ENCODE results near the gene JAML.

Gene JAML, protein sequence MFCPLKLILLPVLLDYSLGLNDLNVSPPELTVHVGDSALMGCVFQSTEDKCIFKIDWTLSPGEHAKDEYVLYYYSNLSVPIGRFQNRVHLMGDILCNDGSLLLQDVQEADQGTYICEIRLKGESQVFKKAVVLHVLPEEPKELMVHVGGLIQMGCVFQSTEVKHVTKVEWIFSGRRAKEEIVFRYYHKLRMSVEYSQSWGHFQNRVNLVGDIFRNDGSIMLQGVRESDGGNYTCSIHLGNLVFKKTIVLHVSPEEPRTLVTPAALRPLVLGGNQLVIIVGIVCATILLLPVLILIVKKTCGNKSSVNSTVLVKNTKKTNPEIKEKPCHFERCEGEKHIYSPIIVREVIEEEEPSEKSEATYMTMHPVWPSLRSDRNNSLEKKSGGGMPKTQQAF

DNA sequence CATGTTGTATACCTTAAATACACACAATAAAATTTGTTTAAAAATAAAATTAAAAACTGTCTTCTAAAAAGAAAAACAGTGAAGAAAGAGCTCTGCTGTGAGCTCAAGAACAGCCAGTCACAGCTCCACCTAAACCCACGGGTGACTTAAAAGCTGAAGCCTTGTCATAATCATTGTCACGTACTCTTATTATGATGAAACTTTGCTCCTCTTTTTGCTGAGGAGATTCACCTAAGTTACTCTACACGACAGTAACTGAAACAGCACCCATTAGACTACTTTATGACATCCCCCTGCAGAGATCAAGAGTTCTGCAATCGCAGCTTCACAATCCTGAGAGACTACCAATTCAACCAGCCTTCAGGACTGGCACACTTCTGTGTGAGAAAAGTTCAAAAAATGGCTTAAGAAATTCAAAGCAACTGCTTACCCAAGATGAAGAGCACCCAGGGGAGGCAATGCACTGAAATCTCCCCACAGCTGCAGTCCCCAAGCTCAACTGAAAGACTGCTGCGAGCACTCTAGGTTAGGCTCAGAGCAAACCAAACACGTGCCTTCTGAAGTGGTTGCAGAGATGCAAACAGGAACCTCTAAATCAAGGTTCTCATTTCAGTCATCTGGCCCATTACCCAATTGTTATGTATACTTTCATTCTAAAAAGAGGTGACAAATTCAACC is at the start of gene JAML:
JAML (minus strand) TSS at position 501 of the 678 bp plus-strand sequence. CDS start 10,145 bp downstream, outside the sequence.
- DNase-seq: no peak

DNA sequence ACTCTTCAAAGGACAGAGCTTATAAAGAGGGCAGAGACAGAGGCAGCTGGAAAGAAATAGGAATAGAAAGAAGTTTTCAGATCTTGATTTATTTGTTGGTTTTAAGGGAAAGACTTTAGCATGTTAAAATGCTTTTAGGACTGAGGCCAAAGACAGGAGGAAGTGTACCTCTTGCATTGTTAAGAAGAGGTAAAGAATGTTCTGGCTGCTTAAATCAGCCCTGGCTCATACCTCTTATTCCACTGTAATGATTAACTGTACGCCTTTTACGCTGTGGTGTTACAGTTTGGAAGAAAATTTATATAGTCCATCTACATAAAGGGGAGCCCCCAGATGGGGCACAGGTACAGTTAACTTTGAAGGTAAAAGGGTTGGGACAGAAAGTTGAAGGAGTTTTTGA is 49.4 kb upstream of the JAML start:
- DNase-seq: no peak

DNA sequence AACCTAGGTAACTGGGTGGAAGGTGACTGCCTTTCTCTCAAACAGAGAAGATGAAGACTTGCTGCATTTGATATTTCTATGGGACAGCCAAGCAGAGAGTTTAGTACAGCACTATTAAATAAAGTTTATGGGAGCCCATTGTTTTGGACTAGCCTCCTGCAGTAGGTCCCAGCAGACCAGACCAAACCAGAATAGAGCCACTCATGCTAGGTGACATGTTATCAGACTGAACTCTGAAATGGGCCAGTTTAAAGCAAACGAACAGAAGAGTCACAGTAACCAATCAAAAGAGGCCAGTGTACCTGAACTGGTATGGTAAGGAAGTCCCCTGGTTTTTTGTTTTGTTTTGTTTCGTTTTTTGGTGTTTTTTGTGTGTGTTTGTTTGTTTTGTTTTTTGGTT is 47.2 kb upstream of the JAML start:
- no peak for DNase-seq

DNA sequence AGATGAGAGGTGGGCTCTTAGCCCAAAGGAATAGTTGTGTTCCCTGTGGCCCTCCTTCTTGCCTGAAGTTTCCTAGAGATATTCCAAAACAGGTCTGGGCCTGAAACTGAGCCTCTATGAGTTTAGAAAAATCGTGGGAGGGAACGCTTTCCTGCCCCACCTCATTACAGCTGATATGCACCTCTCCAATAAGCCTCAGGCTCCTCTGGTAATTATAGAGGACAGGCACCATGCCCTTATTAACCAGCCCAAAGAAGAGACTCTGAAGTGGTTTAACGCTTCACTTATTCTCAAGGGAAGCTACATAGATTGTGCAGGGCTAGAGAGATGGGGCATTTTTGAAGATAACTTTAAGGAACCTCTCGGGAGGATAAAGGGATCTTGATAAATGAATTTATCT is 42.7 kb upstream of the JAML start:
- no peak for DNase-seq

DNA sequence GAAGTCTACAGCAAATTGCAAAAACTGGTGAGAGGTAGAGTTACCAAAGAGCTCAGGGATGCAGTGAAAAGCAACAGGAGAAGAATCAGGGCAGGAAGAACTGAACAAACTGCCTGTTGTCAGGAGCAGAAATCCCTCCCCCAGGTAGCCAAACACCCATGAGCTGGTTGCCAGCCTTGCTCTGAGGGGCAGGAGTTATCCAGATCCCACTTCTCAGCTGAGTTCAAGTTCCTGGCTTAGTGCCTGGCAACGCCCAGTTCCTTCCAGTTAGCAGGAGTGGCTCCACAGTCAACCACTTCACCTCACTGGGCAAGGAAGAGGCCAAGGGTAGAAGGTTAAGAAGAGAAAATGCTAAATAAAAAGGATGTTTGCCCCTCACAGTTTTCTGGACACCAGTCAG is 41.1 kb upstream of the JAML start:
- no peak for DNase-seq

DNA sequence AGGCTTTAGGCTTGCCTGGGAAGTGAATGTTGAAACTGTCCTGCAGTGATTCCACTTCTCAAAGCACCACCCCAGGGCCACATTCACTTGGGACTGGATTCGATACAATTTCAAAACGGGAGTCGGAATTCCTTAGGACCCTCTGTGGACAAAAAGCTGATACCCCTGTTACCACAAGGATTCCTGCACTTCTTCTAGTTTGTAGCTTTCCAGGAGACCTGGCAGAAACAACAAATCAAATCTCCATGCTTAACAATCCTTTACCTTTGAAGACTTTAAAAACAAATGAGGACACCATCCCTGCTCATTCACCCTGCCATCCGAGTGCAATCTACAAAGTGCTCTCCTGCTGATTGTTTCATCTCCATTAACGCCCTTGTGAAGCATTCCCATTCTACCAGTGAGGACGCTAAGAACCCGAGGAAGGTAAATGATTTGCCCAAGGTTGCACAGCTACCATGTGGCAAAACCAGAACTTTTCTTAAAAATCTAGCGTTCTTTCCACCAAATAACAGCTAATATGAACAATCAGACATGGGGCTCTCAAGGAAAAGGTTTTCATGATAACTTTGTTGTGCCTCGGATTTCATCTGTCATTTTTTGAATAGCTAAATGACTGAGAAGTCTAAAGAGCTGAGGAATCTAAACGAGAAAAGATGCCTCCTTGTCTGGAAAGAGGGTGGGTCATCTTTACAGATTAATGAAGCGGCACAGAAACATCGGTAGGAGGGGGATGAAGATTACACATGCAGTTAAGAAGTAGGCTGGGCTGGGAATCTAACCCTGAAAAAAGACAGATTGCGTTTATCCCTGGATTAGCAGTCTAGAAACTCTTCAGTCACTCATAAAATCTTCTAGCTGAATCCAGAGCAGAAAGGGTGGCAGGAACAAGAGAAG is 40.0 kb upstream of the JAML start:
- no peak for DNase-seq

DNA sequence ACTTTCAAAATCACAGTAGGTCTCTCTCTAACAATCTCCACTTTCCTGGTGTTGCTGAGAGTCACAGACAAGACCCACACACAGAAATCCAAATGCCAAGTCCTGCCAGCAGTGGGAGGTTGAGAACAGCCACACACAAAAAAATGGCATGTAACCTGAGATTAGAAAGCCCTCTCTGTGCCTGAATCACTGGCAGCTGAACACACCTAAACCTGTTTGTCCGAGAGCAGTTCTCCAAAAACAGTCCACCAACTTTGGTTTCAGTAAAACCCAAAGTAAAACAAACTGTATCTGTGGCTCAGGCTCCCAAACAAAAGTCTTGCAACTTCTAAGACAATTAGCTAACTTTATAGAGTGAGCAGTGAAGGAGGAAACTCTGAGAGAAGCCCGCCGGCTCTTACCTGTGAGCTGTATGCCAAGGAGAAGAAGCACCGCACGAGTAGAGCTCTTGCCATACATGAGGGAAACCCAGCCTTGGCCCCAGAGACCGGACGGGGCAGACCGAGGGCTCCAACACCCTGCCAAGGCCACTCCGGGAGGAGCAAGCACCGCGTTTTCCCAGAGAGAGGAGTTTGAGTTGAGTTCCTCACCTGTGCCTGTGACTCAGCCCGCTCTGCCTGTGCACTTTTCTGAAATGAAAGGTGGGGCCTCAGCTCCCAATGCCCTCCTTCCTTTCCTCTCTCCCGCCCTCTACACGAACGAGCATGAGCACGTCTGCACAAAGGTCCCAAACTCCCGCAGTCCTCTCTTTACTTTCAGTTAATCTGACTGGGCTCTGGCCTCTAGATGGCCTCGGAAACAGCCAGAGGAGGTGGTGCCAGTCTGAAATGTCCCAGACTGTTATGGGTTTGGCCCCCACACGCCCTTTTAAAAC is 39.1 kb upstream of the JAML start, which contains the start of gene MPZL2:
MPZL2 (minus strand) TSS at position 603 of the 874 bp plus-strand sequence; CDS start at position 459, 144 bp downstream.
- DNase-seq: no peak

DNA sequence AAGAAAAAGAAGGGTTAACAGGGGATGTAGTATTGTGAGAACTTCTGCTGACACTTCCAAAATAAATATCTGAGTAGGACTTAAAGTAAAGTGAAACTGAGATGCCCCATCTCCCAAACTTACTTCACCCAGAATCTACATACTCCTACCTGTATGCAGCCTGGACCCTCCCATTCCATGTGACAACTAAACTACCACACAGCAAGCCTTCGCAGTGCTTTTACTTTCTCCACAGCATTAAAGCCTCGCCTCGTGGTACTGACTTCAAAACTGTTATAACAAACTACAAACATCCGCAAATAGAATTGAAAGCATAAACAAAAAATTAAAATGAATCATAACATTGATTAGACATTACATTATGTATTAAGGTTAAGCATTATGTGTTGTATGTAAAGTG is 38.3 kb upstream of the JAML start:
- DNase-seq: no peak

DNA sequence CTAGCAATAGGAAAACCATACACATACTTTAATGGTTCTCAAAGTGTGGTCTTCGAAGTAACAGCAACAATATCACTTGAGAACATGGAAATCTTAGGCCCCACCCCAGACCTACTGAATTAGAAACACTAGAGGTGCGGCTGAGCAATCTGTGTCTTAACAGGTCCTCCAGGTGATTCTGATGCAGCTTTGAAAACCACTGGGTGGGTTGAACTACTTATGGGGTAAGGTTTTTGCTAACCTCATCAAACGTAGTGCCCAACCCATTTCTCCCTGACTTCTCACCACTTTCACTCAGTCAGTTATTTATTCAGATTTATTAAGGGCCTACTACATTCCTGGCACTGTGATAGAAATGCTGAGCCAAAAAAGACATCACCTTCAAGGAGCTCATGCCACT is 35.5 kb upstream of the JAML start:
- DNase-seq: no peak

DNA sequence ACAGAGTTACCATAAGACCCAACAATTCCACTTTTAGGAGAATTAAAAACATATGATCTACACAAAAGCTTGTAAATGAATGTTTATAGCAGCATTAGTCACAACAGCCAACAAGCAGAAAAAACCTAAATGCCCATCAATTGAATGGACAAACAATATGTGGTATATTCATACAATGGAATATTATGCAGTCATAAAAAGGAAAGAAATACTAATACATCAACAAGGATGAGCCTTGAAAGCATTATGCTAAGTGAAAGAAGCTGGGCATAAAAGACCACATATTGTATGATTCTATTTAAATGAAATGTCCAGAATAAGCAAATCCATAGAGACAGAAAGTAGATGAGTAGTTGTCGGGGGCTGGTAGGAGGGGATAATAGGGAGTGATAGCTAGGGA is 34.3 kb upstream of the JAML start:
- DNase-seq: no peak

DNA sequence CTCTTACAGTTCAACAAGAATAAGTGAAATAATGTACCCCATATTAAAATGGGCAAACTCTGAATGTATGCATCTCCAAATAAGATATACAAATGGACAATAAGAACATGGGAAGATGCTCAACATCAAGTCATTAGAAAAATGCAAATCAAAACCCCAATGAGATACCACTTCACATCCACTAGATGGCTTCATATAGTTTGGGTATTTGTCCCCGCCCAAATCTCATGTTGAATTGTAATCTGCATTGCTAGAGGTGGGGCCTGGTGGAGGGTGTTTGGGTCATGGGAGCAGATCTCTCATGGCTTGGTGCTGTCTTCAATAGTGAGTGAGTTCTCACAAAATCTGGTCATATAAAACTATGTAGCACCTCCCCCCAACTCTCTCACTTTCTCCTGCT is 33.6 kb upstream of the JAML start:
- peak; percentile 35 for DNase-seq

DNA sequence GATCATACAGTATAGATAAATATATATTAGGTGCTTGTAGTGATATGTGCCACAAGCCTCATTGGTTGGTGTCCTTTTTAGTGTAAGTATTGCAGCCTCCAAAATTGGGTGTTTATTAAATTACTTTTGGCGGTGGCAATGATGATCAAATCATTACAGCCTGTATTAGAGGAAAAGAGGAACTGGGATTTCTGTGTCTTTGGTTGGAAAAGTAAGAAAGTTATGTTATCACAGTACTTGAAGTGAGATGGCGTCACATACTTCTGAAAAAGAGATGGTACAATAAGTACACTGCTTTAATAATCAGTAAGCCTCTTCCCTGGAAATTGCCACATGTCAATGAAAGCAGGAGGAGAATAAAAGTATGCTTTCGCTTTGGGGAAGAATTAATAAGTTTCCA is 27.9 kb upstream of the JAML start:
- no peak for DNase-seq

DNA sequence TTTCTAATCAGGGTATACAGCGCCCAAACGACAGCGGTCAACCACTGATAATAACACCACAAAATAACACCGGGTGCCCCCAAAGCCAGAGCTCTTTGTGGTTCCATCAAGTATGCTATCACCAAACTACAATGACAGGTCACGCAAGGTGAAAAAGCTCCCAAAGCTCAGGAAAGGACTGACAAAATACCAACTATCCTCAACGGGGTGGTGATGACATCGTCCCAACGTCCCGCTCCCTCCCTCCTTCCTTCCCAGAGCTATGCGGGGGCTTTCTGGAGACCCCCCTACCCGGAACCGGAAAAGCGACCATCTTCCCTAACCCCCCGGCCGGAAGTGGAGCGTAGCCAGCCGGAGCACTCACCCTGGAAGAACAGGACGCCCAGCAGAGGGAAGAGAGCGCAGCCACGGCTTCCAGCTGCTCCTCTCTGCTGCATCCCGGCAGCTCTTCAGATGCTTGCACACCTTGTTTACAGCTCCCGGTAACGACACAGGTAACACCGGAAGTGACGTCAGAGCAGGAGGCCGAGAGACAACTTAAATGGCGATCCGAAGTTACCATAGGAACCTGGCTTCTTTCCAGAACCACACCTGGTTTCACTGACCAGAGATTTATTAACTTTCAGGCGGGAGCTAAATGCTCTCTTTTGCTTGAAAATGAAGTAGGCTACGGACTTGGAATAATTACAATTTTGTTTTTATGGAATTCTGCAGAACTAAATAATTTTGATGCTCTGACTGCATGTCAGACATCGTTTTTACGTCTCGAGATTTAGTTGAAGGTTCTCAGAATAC is 27.2 kb upstream of the JAML start, which contains the start of gene MPZL3:
MPZL3 (minus strand) TSS at position 508 of the 795 bp plus-strand sequence; CDS start at position 437, 71 bp downstream.
- DNase-seq: peak; percentile 90

DNA sequence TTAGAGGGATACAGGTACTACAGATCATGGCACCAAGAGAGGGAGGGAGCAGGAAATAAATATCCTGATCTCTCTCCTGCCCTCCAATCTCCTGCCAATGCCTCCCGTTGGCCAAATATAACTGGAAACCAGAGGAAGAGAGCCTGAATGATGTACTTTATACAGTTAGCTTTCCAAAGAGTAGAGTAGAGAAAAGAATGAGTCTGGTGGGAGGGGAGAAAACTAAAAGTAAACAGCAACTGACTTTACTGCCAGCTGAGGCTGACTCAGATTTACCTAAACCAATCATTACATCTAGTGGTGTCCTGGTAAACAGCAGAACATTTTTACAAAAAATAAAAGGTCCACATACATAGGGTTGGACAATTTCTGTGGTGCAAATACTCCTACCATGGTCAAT is 22.2 kb upstream of the JAML start:
- DNase-seq: no peak

DNA sequence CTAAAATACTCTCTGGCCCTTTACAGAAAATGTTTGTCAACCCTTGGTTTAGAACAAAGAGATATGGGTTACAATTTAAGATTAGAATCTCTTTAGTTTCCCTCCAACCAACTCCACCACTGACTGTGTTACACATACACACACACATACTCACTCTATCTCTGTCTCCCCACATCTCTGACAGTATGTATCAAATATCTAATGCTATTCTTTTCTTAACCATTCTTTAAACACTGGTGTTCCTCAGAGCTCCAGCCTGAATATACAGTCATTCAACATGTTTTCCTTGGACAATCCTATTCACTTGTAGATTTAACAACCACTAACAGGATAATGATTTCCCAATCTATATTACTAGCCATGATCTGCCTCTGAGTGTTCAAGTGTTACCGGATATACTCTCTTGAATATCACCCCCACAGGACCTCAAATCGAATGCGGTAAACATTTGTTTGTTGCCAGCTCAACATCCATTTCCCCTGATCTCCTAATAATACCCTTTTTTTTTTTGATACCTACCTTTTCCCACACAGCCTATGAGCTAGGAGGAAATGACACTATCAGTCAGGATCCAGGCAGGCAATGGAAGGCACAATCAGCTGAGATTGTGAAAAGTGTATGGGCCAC is 21.2 kb upstream of the JAML start:
- no peak for DNase-seq

DNA sequence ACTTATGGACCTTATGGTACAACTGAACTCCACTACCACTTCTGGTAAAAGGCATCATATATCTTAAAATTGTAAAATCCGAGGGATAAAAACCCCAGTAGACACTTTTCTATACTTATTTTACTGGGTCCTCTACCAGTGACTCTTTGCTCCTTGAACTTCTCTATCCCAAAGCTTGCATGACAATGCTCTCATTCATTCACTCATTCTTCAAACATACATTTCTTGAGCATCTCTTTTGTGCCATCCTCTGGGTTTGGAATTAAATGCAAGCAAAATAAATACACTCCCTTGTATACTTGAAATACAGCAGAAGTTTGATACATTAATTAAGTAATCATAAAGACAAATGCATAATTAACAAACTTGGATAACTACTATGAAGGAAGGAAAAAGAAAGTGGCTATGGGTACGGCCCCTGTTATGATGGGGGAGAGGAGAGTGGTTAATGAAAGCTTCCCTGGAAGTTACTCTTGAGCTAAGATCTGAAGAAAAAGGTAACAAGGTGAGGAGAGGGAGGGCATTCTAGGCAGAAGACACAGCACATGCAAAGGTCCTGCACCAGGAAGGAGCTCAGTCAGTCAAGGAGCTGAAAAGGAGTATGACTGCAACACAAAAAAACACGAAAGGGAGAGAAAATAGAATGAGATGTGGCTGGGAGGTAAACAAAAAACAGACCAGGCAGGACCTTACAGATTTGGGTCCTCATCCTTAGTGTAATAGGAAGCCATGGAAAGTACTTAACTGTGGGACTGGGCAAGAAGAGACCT is 19.4 kb upstream of the JAML start:
- no peak for DNase-seq

DNA sequence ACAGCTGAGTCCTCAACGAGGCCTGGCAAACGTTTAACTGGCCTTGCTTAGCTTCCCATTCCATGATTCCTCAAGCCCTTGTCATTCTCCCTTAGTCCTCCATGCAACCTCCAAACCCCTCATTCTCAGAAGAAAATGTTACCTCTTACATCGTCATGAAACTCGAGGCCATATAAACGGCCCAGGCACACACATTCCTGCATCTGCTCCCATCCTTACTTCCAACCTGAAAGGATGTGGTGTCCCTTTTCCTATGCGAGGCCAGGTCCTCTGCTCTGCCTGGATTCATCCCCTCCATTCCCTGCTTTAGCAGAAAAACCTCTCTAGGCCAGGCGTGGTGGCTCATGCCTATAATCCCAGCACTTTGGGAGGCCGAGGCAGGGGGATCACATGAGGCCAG is 18.4 kb upstream of the JAML start:
- no peak for DNase-seq

DNA sequence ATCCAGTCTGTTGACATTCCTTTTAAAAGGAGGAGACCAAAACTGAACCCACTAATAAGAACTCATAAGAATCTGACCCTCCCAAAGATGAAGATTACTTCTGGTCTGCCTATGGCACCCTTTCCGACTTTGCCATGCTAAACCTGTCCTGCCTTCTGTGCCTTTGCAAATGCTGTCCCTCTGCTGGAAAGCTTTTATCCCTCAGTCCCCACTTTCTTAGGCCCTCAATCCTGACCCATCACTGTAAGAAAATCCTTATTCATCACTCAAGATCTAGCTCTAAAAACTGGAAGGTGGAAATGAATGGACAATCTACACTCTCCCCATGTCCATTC is 16.9 kb upstream of the JAML start:
- DNase-seq: no peak

DNA sequence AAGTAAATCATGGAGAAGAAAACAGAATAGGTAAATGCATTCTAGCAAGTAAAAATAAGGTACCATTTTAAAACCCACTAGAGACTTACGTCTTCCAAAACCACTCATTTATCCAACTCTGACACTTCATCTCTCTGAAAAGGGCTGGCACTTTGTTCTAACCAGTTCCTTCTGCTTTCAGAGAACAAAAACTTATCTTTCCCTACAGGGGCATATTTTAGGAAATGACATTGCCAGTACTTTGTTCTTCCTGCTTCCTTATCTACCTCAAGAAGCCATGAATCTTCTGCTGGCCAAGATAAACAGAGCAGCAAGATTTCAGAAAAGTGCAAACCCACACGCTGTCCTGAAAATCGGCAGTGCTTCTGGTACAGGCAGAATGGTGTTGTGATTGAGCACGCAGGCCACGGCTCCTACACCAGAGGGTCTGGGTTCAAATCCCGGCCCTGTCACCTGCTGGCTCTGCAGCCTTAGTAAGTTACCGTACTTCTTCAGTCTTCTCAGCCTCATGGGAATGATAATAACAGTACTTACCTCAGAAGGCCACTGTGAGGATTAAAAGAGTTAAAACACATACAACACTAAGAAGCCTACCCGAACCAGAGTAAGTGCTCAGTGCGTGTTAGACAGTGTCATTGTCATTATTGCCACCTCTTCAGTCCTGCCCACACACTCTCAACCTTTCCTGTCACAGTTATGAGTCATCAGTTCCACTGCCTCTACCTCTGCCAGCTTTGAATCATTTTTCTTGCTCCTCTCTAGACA is 16.4 kb upstream of the JAML start:
- DNase-seq: peak; percentile 89

All from hematopoietic multipotent progenitor cell treated with erythropoietin and hydrocortisone succinate and interleukin-3 and kit ligand, for 8 days (in vitro differentiated cells).